ENCODE data around the gene TTLL13. TPM values are rescaled to one million over a fixed set of nuclear protein-coding genes. Genes with fewer than 3 reads are reported as not detected.

TTLL13 gene
- total RNA-seq (2014; rRNA removed; shearing (Covaris generic)): 0.18 TPM in 1 of 2 replicates, not detected in the other
- 0.14 and 0.19 TPM in 2 replicates for polyA plus RNA-seq (2015; cell fraction: cytosol; rRNA removed)
- 0.28 TPM in 1 of 2 replicates, not detected in the other for polyA plus RNA-seq (2015; cell fraction: nucleus; rRNA removed)

GRCh38 chr15:90249203-90249863, at the start of gene TTLL13:
Gene TTLL13 (plus strand): TSS chr15:90249556. CDS start chr15:90250631, 1,075 bp downstream.
- in situ Hi-C loops (cut with HindIII; ENCODE audit: low pct_unique_long_range_greater_than_20kb, low sequenced_read_pairs): no loop called here
- DNase-seq (ENCODE audit: low read depth, low spot score): peak; percentile 90

GRCh38 chr15:90200534-90201129, 48.7 kb upstream of the TTLL13 start:
- in situ Hi-C loops (cut with HindIII; ENCODE audit: low pct_unique_long_range_greater_than_20kb, low sequenced_read_pairs): no loop called here
- DNase-seq (ENCODE audit: low read depth, low spot score): no peak

- in situ Hi-C loops (cut with HindIII; ENCODE audit: low pct_unique_long_range_greater_than_20kb, low sequenced_read_pairs): no loop called here
- peak; percentile 58 for DNase-seq (ENCODE audit: low read depth, low spot score)
Measured at GRCh38 chr15:90201130-90201943, 48.0 kb upstream of the TTLL13 start, which contains the start of gene SEMA4B. Gene SEMA4B (plus strand): TSS chr15:90201330. CDS start chr15:90201579, 249 bp downstream.

- no peak for DNase-seq (ENCODE audit: low read depth, low spot score)
- in situ Hi-C loops (cut with HindIII; ENCODE audit: low pct_unique_long_range_greater_than_20kb, low sequenced_read_pairs): no loop called here
Measured at GRCh38 chr15:90201944-90202375, 47.4 kb upstream of the TTLL13 start.

- in situ Hi-C loops (cut with HindIII; ENCODE audit: low pct_unique_long_range_greater_than_20kb, low sequenced_read_pairs): no loop called here
- no peak for DNase-seq (ENCODE audit: low read depth, low spot score)
Measured at GRCh38 chr15:90202929-90203328, 46.4 kb upstream of the TTLL13 start.

GRCh38 chr15:90203473-90203872, 45.9 kb upstream of the TTLL13 start:
- no peak for DNase-seq (ENCODE audit: low read depth, low spot score)
- in situ Hi-C loops (cut with HindIII; ENCODE audit: low pct_unique_long_range_greater_than_20kb, low sequenced_read_pairs): no loop called here

GRCh38 chr15:90203922-90204321, 45.4 kb upstream of the TTLL13 start:
- peak; percentile 45 for DNase-seq (ENCODE audit: low read depth, low spot score)
- in situ Hi-C loops (cut with HindIII; ENCODE audit: low pct_unique_long_range_greater_than_20kb, low sequenced_read_pairs): no loop called here

GRCh38 chr15:90205050-90205848, 44.1 kb upstream of the TTLL13 start:
- in situ Hi-C loops (cut with HindIII; ENCODE audit: low pct_unique_long_range_greater_than_20kb, low sequenced_read_pairs): no loop called here
- DNase-seq (ENCODE audit: low read depth, low spot score): no peak

GRCh38 chr15:90205886-90206285, 43.5 kb upstream of the TTLL13 start:
- in situ Hi-C loops (cut with HindIII; ENCODE audit: low pct_unique_long_range_greater_than_20kb, low sequenced_read_pairs): no loop called here
- DNase-seq (ENCODE audit: low read depth, low spot score): no peak

- DNase-seq (ENCODE audit: low read depth, low spot score): no peak
Measured at GRCh38 chr15:90207252-90207651, 42.1 kb upstream of the TTLL13 start.

GRCh38 chr15:90208356-90208755, 41.0 kb upstream of the TTLL13 start:
- in situ Hi-C loops (cut with HindIII; ENCODE audit: low pct_unique_long_range_greater_than_20kb, low sequenced_read_pairs): no loop called here
- no peak for DNase-seq (ENCODE audit: low read depth, low spot score)

More at GRCh38 chr15:90207252-90207651, 42.1 kb upstream of the TTLL13 start:
- in situ Hi-C loops (cut with HindIII; ENCODE audit: low pct_unique_long_range_greater_than_20kb, low sequenced_read_pairs): no loop called here

- in situ Hi-C loops (cut with HindIII; ENCODE audit: low pct_unique_long_range_greater_than_20kb, low sequenced_read_pairs): no loop called here
- DNase-seq (ENCODE audit: low read depth, low spot score): no peak
Measured at GRCh38 chr15:90209591-90209990, 39.8 kb upstream of the TTLL13 start.

GRCh38 chr15:90210593-90210992, 38.8 kb upstream of the TTLL13 start:
- no peak for DNase-seq (ENCODE audit: low read depth, low spot score)
- in situ Hi-C loops (cut with HindIII; ENCODE audit: low pct_unique_long_range_greater_than_20kb, low sequenced_read_pairs): no loop called here

GRCh38 chr15:90211009-90211408, 38.3 kb upstream of the TTLL13 start:
- no peak for DNase-seq (ENCODE audit: low read depth, low spot score)
- in situ Hi-C loops (cut with HindIII; ENCODE audit: low pct_unique_long_range_greater_than_20kb, low sequenced_read_pairs): no loop called here

GRCh38 chr15:90211440-90212143, 37.8 kb upstream of the TTLL13 start:
- in situ Hi-C loops (cut with HindIII; ENCODE audit: low pct_unique_long_range_greater_than_20kb, low sequenced_read_pairs): no loop called here
- DNase-seq (ENCODE audit: low read depth, low spot score): no peak

GRCh38 chr15:90212221-90213098, 36.9 kb upstream of the TTLL13 start:
- DNase-seq (ENCODE audit: low read depth, low spot score): no peak

More at GRCh38 chr15:90212221-90213098, 36.9 kb upstream of the TTLL13 start:
- in situ Hi-C loops (cut with HindIII; ENCODE audit: low pct_unique_long_range_greater_than_20kb, low sequenced_read_pairs): no loop called here
